Activated naive CD4-positive, alpha-beta T cell treated with anti-CD3 and anti-CD28 coated beads, Interleukin-2, amount 10 ng/mL, durations not matched to agents 7 days and 5 days (primary cell): Measurements from ENCODE around the gene QRFP.

Experiments used
- CTCF ChIA-PET: fragments of 350-600 bp; sonication (Branson Sonifier 250); formaldehyde crosslinking; loops from one replicate; lab custom pipeline; 2021; ENCODE audit warnings: antibody characterized with exemption; lab: Charles Lee
- DNase-seq: peaks from one replicate; pipeline ENCODE4 v3.0.0-alpha.2; 2020
- H3K27ac Mint-ChIP-seq: one replicate; pipeline ENCODE4 v1.8.0; 2021; ENCODE audit warnings: mild to moderate bottlenecking, moderate library complexity, mixed read lengths
- H3K27me3 Mint-ChIP-seq: one replicate; pipeline ENCODE4 v1.8.0; 2021; ENCODE audit warnings: mild to moderate bottlenecking, mixed read lengths
- H3K36me3 Mint-ChIP-seq: one replicate; pipeline ENCODE4 v1.8.0; 2021; ENCODE audit warnings: mixed read lengths
- H3K4me1 Mint-ChIP-seq: one replicate; pipeline ENCODE4 v1.8.0; 2021; ENCODE audit warnings: mixed read lengths
- H3K4me3 Mint-ChIP-seq: one replicate; pipeline ENCODE4 v1.8.0; 2021; ENCODE audit warnings: mild to moderate bottlenecking, moderate library complexity, mixed read lengths
- H3K9me3 Mint-ChIP-seq: one replicate; pipeline ENCODE4 v1.8.0; 2021; ENCODE audit warnings: mixed read lengths

Gene QRFP

DNA sequence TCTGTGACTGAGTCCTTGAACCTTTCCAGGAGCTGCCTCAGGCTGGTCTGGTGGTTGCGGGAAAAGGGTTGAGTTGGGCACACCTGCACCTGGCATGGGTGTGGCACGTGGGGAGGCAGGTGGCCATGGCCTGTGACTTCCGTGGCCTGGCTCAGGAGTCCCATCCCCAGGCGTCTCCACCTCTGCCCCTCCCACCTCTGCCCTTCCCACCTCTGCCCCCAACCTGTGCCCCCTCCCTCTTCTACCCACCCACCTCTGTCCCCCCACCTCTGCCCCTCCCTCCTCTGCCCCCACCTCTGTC is 1.9 kb upstream of the QRFP start:
- no peak for DNase-seq
- CTCF ChIA-PET = no interaction called here
- no peaks in the 10 kb centered on the region for H3K36me3 Mint-ChIP-seq
- H3K27me3 Mint-ChIP-seq = peaks cover 6% of the 10 kb centered on the region
- H3K9me3 Mint-ChIP-seq = no peaks in the 10 kb centered on the region
- H3K27ac Mint-ChIP-seq = no peak overlapping the region
- no peak overlapping the region for H3K4me3 Mint-ChIP-seq
- no peaks in the 10 kb centered on the region for H3K4me1 Mint-ChIP-seq

DNA sequence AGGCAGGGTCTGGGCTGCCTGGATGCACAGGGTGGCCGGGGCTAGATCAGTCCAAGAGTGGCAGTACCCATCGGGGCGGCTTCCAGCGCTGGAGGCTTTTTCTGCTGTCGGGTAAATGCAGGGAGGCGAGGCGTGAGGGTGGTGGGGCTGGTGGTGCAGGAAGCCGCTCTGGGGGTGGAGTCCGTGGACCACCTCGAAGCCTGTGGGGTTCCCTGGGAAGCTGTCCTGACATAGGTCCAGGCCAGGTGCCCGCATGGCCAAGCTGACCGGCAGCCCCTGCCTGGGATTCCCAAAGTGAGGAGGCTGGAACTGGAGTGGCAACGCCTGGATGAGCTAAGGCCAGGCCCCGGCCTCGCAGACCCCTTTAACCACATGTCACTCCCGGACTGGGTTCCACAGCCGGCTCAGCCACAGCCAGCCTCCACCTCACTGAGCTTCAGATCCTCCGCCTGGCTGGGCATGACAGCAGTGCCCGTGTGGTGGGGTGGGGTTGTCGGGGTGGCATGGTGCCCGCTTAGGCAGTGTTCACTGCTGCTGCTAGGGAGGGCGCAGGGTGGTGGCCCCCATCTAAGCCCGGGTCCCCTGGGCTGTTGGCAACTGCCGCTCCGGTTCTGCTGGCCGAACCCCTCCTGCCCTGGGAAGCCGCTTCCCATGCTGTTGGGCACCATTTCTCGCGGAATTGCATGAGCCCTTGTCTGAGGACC is 1.4 kb upstream of the QRFP start:
- Mint-ChIP-seq H3K4me3 (no peak overlapping the region), H3K4me1 (no peaks in the 10 kb centered on the region), H3K27me3 (peaks cover 6% of the 10 kb centered on the region), H3K27ac (no peak overlapping the region), H3K36me3 (no peaks in the 10 kb centered on the region), H3K9me3 (no peaks in the 10 kb centered on the region)
- CTCF ChIA-PET = no interaction called here
- no peak for DNase-seq

DNA sequence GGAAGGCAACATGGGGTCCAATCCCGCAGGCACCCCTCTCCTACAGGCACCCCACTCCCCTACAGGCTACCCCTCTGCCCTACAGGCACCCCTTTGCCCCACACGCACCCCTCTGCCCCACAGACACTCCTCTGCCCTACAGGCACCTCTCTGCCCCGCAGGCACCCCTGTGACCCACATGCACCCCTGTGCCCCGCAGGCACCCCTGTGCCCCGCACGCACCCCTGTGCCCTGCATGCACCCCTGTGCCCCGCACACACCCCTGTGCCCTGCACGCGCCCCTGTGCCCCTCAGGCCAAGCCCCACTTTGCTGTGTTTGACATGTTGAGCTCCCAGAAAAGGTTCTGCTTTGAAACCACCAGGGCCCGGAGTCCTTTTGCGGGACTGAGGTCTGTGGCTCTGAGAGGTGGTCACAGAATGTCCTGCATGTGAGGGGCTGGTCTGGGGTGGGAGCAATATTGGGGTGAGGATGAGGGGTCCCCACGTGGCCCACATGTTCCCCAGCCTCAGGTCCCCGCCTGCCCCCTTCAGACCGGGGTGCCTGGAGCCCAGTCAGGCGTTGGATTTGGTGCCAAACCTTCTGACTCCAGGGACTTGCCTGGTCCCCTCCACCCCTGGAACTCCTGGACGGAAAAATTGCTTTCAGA is 616 bp upstream of the QRFP start:
- CTCF ChIA-PET = no interaction called here
- no peaks in the 10 kb centered on the region for H3K36me3 Mint-ChIP-seq
- H3K27me3 Mint-ChIP-seq = peaks cover 6% of the 10 kb centered on the region
- H3K4me1 Mint-ChIP-seq = no peaks in the 10 kb centered on the region
- H3K4me3 Mint-ChIP-seq = no peak overlapping the region
- no peak overlapping the region for H3K27ac Mint-ChIP-seq
- no peak for DNase-seq
- H3K9me3 Mint-ChIP-seq = no peaks in the 10 kb centered on the region

DNA sequence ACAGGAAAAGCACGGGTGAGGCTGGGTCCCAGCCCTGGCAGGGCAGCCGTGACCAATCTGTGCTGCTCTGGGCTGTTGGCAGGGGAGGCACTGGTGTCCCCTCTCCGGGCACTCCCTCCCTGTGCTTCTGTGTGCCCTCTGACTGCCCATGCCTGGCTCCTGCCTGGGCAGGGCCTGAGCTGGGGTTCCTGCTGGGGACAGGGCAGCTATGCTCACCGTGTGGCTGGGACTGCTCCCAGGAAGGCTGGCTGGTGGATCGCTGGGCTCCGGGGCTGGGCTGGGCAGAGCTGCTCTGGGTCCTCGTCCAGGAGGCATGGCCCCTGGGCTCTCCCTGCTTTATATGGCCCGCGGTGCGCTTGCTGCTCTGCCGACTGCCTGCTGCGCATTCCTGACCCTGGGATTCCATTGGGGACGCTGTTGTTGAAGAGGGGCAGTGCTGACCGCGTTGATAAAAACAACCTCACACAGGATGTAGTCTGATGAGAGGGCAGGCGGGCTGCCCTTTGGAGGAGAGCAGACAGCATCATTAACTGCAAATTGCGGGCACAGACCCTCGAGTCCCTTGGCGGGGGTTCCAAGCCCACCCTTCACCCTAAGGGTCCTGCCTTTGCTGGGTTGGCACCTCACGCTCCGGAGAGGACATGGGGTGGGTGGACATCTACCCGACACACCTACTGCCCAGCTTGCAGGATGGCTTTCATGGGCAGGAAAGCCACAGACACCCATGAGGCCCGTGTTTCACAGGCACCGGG is 955 bp downstream of the QRFP start:
- CTCF ChIA-PET = no interaction called here
- H3K27ac Mint-ChIP-seq = no peak overlapping the region
- DNase-seq = no peak
- H3K4me3 Mint-ChIP-seq = no peak overlapping the region
- peaks cover 2% of the 10 kb centered on the region for H3K27me3 Mint-ChIP-seq
- H3K9me3 Mint-ChIP-seq = no peaks in the 10 kb centered on the region
- no peaks in the 10 kb centered on the region for H3K4me1 Mint-ChIP-seq
- no peaks in the 10 kb centered on the region for H3K36me3 Mint-ChIP-seq

DNA sequence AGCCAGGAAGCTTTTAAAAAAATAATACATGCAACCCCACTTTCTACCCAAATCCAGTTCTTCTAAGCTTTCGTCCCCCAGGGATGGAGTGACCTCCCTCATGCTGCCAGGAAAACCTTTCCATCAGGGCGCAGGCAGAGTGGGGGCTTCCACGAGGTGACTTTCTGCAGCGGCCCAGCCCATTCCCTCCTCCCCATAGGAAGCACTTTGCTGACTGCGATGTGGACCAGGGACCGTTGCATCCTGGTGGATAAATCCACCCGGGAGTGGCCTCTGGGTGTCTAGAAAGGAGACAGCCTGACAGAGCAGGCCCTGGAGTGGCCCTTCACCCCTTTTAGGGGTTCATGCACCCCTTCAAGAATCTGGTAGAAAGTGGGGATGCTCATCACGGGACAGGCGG is 1.6 kb downstream of the QRFP start:
- DNase-seq = no peak
- H3K27ac Mint-ChIP-seq = no peak overlapping the region
- no peaks in the 10 kb centered on the region for H3K9me3 Mint-ChIP-seq
- H3K27me3 Mint-ChIP-seq = no peaks in the 10 kb centered on the region
- H3K36me3 Mint-ChIP-seq = no peaks in the 10 kb centered on the region
- CTCF ChIA-PET = no interaction called here
- H3K4me1 Mint-ChIP-seq = no peaks in the 10 kb centered on the region
- H3K4me3 Mint-ChIP-seq = no peak overlapping the region

DNA sequence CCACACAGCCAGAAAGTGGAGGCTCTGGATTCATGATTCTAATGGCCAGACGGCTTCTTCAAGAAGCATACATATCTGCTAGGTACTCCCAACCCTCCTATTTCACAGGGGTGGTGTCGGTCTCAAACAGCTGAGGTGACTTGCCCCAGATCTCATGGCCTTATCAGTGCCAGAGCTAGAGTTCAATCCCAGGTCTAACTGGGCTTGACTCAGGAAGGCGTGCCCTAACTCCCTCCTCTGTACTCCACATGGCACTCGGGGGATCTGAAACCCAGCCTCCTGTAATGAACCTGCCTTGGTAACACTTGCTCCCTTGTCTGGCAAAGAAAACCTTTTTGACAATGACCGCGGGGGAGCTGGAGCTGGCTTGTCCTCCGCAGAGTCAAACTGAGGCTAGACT is 2.1 kb downstream of the QRFP start:
- Mint-ChIP-seq H3K36me3 (no peaks in the 10 kb centered on the region), H3K4me3 (no peak overlapping the region), H3K4me1 (no peaks in the 10 kb centered on the region), H3K27ac (no peak overlapping the region), H3K9me3 (no peaks in the 10 kb centered on the region), H3K27me3 (no peaks in the 10 kb centered on the region)
- no peak for DNase-seq
- CTCF ChIA-PET = no interaction called here

DNA sequence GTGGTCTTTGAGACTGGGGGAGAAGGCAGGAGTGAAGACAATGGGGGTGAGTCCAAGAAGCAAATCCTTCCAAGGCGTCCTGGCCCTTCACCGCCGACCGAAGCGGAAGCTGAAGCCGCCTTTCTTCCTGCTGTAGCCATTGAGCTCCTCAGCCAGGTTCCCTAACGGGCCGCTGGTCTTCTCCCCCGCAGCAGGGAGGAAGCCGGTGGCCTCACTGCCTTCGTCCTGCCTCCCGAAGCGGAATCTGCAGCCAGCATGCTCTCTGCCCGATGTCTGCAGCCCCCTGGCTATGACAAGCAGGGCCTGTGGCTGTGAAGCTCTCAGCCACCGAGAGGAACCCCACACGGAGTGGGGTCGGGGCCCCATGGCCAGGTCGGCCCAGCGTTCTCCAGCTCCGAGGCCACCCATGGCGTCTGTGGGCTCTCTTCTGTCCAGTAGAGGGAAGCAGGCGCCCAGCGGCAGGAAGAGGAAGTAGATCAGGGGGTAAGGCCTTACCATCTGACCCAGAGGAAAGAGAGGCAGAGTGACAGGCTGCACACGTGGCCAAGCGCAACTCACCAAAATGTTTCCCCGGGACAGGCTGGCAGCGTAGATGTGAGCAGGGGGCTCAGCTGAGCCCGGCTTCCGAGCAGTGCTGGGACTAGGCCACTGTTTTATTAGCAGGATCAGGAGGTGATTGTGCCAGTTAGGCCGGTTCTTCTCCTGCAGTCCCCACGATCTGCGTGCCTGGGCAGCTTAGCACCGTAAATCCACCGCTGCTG is 3.1 kb downstream of the QRFP start:
- H3K27ac Mint-ChIP-seq = no peak overlapping the region
- H3K36me3 Mint-ChIP-seq = no peaks in the 10 kb centered on the region
- no peak overlapping the region for H3K4me3 Mint-ChIP-seq
- no peaks in the 10 kb centered on the region for H3K9me3 Mint-ChIP-seq
- H3K4me1 Mint-ChIP-seq = no peaks in the 10 kb centered on the region
- H3K27me3 Mint-ChIP-seq = no peaks in the 10 kb centered on the region
- CTCF ChIA-PET = no interaction called here
- DNase-seq = no peak

DNA sequence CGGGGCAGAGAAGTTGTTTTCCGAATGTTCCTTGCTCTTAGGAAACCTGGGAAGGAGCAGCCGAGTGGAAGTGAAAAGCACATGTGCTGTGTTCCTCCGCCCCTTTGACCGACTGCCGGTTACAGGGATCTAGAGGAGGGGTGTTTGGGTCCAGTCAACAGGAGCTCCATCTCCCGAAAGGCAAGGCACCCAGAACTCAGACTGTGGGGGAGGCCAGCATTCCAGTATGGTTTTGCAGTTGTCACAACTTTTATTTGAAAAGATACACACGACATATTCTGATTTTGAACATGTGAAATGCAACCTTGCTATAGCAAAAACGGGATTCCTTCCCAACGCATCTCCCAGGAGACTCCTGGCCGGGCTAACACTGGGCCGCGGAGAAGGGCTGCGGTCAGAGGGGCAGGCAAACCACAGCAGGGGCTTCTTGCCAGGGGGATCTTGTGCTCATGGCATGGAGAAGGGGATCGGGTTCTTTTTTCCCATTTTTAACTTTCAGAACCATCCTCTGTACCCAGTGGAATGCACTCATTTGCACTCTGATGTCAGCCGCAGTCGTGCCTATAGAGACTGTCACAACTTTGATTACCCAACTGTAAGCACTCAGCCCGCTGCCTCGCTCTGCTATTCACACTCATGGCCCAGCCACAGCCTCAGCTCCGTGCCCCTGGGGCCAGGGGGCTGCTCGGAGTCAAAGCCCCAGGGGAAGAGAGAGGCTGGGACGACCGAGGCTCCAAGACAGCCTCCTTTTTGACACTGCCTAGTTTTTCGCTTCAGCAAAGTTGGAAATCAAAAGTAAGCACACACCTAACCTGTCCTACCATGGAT is 3.9 kb downstream of the QRFP start:
- Mint-ChIP-seq H3K4me3 (no peak overlapping the region), H3K36me3 (no peaks in the 10 kb centered on the region), H3K27me3 (no peaks in the 10 kb centered on the region), H3K27ac (no peak overlapping the region), H3K4me1 (no peaks in the 10 kb centered on the region), H3K9me3 (no peaks in the 10 kb centered on the region)
- CTCF ChIA-PET = no interaction called here
- no peak for DNase-seq

DNA sequence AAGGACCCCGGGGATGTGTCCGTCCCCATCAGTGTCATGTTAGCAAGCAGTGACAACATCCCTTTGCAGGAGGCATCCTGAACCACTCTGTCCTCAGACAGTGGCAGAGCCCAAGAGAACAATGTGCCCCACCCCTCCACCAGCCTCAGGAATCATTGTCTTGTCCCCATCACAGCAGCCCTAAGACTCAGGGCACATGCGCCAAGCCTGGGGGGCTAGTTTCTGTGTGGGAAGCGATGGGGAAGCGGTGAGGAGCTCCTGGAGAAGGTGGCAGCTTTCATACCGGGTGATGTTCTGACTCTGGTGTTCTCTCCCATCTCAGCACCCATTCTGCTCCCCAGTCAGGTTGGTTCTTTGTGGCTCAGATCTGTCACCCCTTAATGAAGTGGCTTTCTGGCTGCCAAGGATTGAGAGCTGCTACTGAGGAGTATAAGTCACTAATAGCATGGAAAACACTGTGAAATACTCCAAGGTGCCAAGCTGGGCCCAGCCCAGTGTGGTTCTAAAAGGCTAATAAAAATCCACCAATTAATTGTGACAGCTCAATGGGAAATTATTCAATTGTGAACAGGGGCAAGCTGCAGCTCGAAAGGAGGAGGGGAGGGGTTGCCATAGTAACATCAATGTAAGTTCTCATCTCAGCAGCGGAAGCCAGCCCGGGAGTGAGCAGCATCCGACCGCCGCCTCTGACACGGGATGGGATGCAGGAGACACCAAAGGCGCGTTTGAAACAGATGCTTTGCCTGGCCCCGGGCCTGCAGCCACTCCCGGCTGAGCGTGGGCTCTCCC is 4.7 kb downstream of the QRFP start:
- H3K9me3 Mint-ChIP-seq = no peaks in the 10 kb centered on the region
- H3K4me3 Mint-ChIP-seq = no peak overlapping the region
- CTCF ChIA-PET = no interaction called here
- no peak for DNase-seq
- no peak overlapping the region for H3K27ac Mint-ChIP-seq
- no peaks in the 10 kb centered on the region for H3K4me1 Mint-ChIP-seq
- H3K36me3 Mint-ChIP-seq = peaks cover 3% of the 10 kb centered on the region
- no peaks in the 10 kb centered on the region for H3K27me3 Mint-ChIP-seq

DNA sequence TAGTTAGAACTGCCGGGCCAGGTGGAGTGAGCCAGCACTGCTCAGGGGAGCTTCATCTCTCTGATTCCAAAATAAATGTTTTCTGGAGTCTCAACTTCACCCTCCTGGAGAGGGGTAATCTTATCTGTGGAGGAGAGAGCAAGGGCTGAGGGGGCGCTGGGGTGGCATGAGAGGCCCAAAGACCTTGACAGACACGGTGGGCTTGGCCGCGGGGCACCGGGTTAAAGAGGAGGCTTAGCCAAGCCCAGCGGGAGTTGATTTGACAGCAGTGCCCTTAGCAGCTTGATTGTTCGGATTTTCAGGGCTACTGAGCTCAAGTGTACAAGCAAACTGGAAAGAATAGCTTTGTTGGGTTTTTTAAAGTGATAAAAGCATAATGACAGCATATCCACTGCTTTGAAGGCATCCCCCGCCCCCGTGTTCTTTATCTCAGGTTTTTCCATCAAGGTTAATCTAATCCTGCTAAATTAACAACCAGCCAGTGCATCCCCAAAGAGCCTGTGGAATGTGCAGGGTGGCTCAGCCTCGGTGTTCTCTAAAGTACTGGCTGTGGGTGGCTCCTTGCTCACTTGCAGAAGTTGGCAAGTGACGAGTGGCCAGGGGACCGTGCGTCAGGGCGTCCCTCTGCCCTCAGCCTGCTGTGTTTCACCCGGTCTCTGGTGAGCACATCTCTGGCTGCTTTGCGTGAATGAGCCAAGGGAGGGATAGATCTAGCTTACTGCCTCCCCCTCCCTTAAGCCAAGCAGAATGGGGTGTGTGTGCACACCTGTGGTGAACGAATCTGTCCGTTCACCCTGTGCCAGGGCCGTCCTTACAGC is 5.5 kb downstream of the QRFP start:
- no peak for DNase-seq
- Mint-ChIP-seq H3K27ac (no peak overlapping the region), H3K27me3 (no peaks in the 10 kb centered on the region), H3K36me3 (peaks cover 5% of the 10 kb centered on the region), H3K4me3 (no peak overlapping the region), H3K9me3 (no peaks in the 10 kb centered on the region), H3K4me1 (no peaks in the 10 kb centered on the region)
- CTCF ChIA-PET = no interaction called here

DNA sequence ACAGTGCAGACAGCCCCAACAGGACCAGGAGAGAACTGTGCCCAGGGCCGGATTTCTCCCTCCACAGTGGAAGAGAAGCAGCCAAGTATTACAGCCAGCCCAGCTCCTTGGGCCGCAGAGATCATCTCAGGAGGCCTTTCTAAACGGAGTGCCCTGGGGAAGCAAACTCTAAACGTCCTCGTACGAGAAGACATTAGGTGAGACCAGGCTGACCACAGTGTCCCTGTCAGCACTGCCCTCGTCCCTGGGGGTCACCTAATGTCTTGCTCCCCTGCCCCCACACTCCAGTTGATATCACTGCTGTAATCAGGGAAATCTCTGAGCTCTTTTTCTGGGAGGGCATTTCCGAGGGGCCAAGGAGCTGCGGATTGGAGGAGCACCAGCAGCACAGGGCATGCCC is 6.5 kb downstream of the QRFP start:
- Mint-ChIP-seq H3K4me3 (no peak overlapping the region), H3K36me3 (peaks cover 7% of the 10 kb centered on the region), H3K27me3 (no peaks in the 10 kb centered on the region), H3K4me1 (no peaks in the 10 kb centered on the region), H3K27ac (no peak overlapping the region), H3K9me3 (no peaks in the 10 kb centered on the region)
- no peak for DNase-seq
- CTCF ChIA-PET = interaction anchor here (1.1 kb wide), 1 partner anchor 156 kb away, joined by 3 read pairs; no protein-coding TSS in a partner anchor

DNA sequence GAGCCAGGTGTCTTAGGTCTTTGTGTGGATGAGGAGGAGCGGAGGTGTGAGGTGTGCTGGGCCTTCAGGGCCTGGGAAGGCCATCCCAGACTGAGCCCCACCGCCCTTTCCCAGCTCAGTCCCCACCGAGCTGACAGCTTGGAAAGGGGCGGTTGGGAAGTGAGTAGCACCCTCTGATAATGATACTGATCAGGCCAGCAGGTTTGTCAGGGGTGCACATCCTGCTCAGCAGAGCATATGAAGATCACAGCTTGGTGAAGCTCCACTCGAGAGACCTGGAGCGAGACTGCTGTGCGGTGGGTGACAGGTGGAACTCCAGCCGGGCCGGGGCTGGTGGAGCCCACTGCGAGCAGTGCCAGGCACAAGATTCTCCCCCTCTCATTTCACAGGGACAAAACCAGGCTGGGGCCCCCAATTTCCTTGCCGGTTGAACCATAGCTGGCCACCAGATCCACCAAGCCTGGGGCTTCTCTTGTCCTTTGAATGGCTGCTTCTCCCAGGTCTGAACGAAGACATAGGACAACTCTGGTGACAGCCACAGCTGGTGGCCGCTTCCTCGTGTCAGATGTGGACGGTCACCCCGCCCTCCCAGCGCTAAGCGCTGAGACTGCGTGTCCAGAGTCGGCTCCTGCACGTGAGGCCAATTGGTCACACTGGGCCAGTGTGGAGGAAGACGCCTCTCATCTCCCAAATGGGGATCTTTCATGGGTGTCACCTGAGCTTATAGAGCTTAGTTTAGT is 8.3 kb downstream of the QRFP start:
- CTCF ChIA-PET = no interaction called here

More for the DNA sequence above, 8.3 kb downstream of the QRFP start:
- Mint-ChIP-seq H3K9me3 (no peaks in the 10 kb centered on the region), H3K36me3 (peaks cover 10% of the 10 kb centered on the region), H3K27me3 (no peaks in the 10 kb centered on the region), H3K4me3 (no peak overlapping the region), H3K27ac (no peak overlapping the region), H3K4me1 (no peaks in the 10 kb centered on the region)
- no peak for DNase-seq
